ENCODE results near the gene HS3ST1. TPM values are rescaled to one million over a fixed set of nuclear protein-coding genes. Genes with fewer than 3 reads are reported as not detected.
"Not testable (repeated sequence)": the region's sequence is repeated elsewhere in the genome, so short reads cannot be mapped to it uniquely, and the experiment has no call there.

The HS3ST1 gene
- total and polyA plus RNA-seq, 9 donors, result 10.1 to 64.7 (median 35.9) TPM

- no peak for TF ChIP-seq CTCF (IDR thresholded peaks at IDR 0.05)
- TF ChIP-seq POLR2A (IDR thresholded peaks at IDR 0.05), result no peak
- no peak for TF ChIP-seq EP300 (IDR thresholded peaks at IDR 0.05)
- Histone ChIP-seq H3K4me3 (no peak overlapping the region), H3K36me3 (peaks cover 3% of the 10 kb centered on the region), H3K9me3 (no peaks in the 10 kb centered on the region), H3K4me1 (ENCODE audit: insufficient read depth) (peaks cover 18% of the 10 kb centered on the region), H3K27ac (no peak overlapping the region), H3K27me3 (no peaks in the 10 kb centered on the region)
- WGBS, 3 donors, result 89 to 95% (median 94%) methylated on average over 3 of the region's 3 CpGs
- intact Hi-C loops (cut with DNase I), result no loop called here
- no peak for DNase-seq
Observed at GRCh38 chr4:11402192-11402591, 26.5 kb downstream of the HS3ST1 start.

DNA sequence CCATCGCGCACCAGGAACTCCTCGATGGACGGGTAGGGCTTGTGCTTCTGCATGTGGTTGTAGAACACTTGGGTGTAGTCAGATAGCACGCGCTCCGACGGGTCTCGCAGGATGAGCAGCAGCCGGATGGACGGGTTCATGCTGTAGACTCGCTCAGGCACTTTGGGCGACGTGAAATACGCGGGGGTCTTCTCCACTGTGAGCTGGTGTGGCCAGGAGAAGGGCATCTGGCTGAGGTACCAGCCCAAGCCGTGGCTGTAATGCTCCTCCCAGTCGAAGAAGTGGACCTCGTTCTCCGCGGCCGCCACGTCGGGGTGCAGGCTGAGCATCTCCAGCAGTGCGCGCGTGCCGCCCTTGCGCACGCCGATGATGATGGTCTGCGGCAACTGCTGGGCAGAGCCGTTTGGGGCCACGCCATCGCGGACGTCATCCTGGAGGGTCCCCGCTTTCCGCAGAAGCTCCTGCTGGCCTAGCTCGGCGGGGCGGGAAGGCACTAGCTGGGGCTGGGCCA, 29.2 kb downstream of the HS3ST1 start:
- Histone ChIP-seq H3K27ac (no peak overlapping the region), H3K4me3 (no peak overlapping the region), H3K27me3 (no peaks in the 10 kb centered on the region), H3K4me1 (ENCODE audit: insufficient read depth) (peaks cover 17% of the 10 kb centered on the region), H3K36me3 (peaks cover 3% of the 10 kb centered on the region), H3K9me3 (no peaks in the 10 kb centered on the region)
- 95 to 98% (median 97%) methylated on average over 42 of the region's 42 CpGs for WGBS, 3 donors
- TF ChIP-seq CTCF (IDR thresholded peaks at IDR 0.05), result no peak
- no peak for TF ChIP-seq POLR2A (IDR thresholded peaks at IDR 0.05)
- TF ChIP-seq EP300 (IDR thresholded peaks at IDR 0.05), result no peak
- intact Hi-C loops (cut with DNase I), result no loop called here
- peak in 1 of 5 donors; percentile 50 for DNase-seq

DNA sequence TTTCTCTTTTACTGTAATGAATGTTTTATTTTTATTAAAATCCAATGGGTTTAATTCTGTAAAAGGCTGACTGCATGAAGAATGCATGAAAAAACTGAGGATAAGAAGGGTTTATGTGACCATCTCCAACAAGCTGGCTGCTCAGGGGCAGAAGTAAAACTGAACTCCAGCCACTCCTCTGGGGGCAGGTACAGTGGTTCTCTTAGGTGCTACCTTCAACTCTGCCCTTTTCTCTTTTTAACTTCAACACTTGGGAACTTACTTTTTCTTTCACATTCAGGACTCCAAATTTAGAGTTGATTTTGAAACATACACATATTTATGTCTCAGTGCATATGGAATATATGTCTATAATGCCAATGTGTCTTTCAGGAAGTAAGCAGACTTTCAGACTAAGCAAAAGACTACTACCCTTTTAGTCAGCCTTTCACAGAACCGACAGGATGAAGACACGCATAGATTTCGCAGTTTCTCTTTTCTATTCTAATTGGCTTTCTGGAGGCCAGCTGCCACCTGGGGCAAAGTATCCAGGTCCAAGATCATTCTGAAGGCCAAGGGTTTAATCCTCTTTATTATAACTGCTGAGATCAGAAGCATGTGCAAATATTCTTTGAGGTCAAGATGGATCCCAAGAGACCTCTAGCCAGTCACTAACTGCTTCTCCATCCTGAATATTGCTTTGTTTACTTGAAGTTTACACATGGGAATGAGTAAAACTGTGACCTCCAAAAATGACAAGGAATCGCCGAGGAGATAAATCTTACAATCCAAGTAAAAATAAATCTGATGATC, 30.7 kb downstream of the HS3ST1 start:
- H3K9me3 ChIP-seq, result no peaks in the 10 kb centered on the region
- intact Hi-C loops (cut with DNase I), result no loop called here
- H3K4me1 ChIP-seq (ENCODE audit: insufficient read depth), result peaks cover 20% of the 10 kb centered on the region
- no peak overlapping the region for H3K4me3 ChIP-seq
- H3K27me3 ChIP-seq, result no peaks in the 10 kb centered on the region
- peak overlapping the region in 1 of 2 donors; percentile 14 for H3K27ac ChIP-seq
- no peak for DNase-seq
- H3K36me3 ChIP-seq, result peaks cover 3% of the 10 kb centered on the region
- no peak for TF ChIP-seq POLR2A (IDR thresholded peaks at IDR 0.05)
- WGBS, 3 donors, result 56 to 71% (median 57%) methylated on average over 5 of the region's 5 CpGs

- peaks cover 3% of the 10 kb centered on the region for H3K36me3 ChIP-seq
- H3K4me3 ChIP-seq, result no peak overlapping the region
- TF ChIP-seq CTCF (IDR thresholded peaks at IDR 0.05) (no peak), POLR2A (IDR thresholded peaks at IDR 0.05) (no peak), EP300 (IDR thresholded peaks at IDR 0.05) (no peak)
- no peak for DNase-seq
- intact Hi-C loops (cut with DNase I), result no loop called here
- peak overlapping the region in 1 of 2 donors; percentile 31 for H3K27ac ChIP-seq
- H3K27me3 ChIP-seq, result no peaks in the 10 kb centered on the region
- WGBS, 3 donors, result 3 to 13% (median 5%) methylated on average over 1 of the region's 1 CpG
- peaks cover 17% of the 10 kb centered on the region for H3K4me1 ChIP-seq (ENCODE audit: insufficient read depth)
- no peaks in the 10 kb centered on the region for H3K9me3 ChIP-seq
Observed at GRCh38 chr4:11397146-11397545, 31.5 kb downstream of the HS3ST1 start.

- Histone ChIP-seq H3K4me3 (no peak overlapping the region), H3K4me1 (ENCODE audit: insufficient read depth) (peaks cover 17% of the 10 kb centered on the region), H3K9me3 (no peaks in the 10 kb centered on the region), H3K27ac (no peak overlapping the region), H3K36me3 (no peaks in the 10 kb centered on the region), H3K27me3 (no peaks in the 10 kb centered on the region)
- no peak for DNase-seq
- TF ChIP-seq POLR2A (IDR thresholded peaks at IDR 0.05) (no peak), EP300 (IDR thresholded peaks at IDR 0.05) (no peak), CTCF (IDR thresholded peaks at IDR 0.05) (no peak)
- intact Hi-C loops (cut with DNase I), result no loop called here
- WGBS, 3 donors, result 95 to 99% (median 96%) methylated on average over 2 of the region's 2 CpGs
Observed at GRCh38 chr4:11393551-11393950, 35.1 kb downstream of the HS3ST1 start.

GRCh38 chr4:11384072-11384471, 44.6 kb downstream of the HS3ST1 start:
- H3K9me3 ChIP-seq; H3K4me1 ChIP-seq (ENCODE audit: insufficient read depth); intact Hi-C loops (cut with DNase I); H3K27ac ChIP-seq; H3K27me3 ChIP-seq; DNase-seq; H3K4me3 ChIP-seq; H3K36me3 ChIP-seq: not testable (repeated sequence)
- 84 to 85% (median 84%) methylated on average over 13 to 14 of the region's 15 CpGs for WGBS, 3 donors

Measured in ovary (tissue), 9 donors.